PC-3 (cell line): ENCODE results near the gene SLC35B4. TPM values are rescaled to one million over a fixed set of nuclear protein-coding genes. Genes with fewer than 3 reads are reported as not detected.

Experiments
- ATAC-seq: fragments of 200-7000 bp; cut with Tn5 transposase; 2 replicates; pipeline ENCODE4 v1.9.1; 2020; ENCODE audit warnings: mild to moderate bottlenecking, moderate library complexity
- BruUV-seq: library from RNA; stranded (reverse); fragments of 400-500 nt; replicated peaks from 2 replicates; lab custom pipeline; 2021; lab: Mats Ljungman, UMichigan
- CTCF ChIA-PET: fragments of 300-600 bp; sonication (Branson Sonifier 250); formaldehyde crosslinking; loops from one replicate; lab custom pipeline; 2022; ENCODE audit warnings: antibody characterized with exemption; lab: Charles Lee
- POLR2A ChIA-PET: fragments of 300-600 bp; sonication (Branson Sonifier 250); formaldehyde crosslinking; loops from one replicate; lab custom pipeline; 2022; ENCODE audit warnings: antibody characterized with exemption; ENCODE audit not compliant: unreplicated experiment; lab: Charles Lee
- DNase-seq: peaks from one replicate; pipeline ENCODE4 v3.0.0-alpha.2; 2015
- H2AFZ ChIP-seq: fragments of 300-600 bp; sonication (generic); 2 replicates; pipeline ENCODE4 v1.6.0; 2016; ENCODE audit warnings: antibody characterized with exemption, low read length
- H3F3A ChIP-seq: fragments of 300-600 bp; sonication (generic); one replicate; pipeline ENCODE4 v1.6.0; 2017; ENCODE audit warnings: antibody characterized with exemption, low read length, control low read depth, mild to moderate bottlenecking; ENCODE audit not compliant: unreplicated experiment
- H3K27ac ChIP-seq: fragments of 300-600 bp; sonication (generic); 2 replicates; pipeline ENCODE4 v1.5.1; 2016; ENCODE audit warnings: mild to moderate bottlenecking, low read length
- H3K27me3 ChIP-seq: fragments of 300-600 bp; sonication (generic); 2 replicates; pipeline ENCODE4 v1.6.1; 2016; ENCODE audit warnings: low read length, mixed read lengths
- H3K36me3 ChIP-seq: fragments of 300-600 bp; sonication (generic); 2 replicates; pipeline ENCODE4 v1.6.1; 2016; ENCODE audit warnings: low read depth, mixed run types, low read length, mixed read lengths
- H3K4me1 ChIP-seq: fragments of 300-600 bp; sonication (generic); 2 replicates; pipeline ENCODE4 v1.5.1; 2016; ENCODE audit warnings: low read length; ENCODE audit not compliant: insufficient read depth
- H3K4me2 ChIP-seq: fragments of 300-600 bp; sonication (generic); 2 replicates; pipeline ENCODE4 v1.6.0; 2016; ENCODE audit warnings: low read length
- H3K4me3 ChIP-seq: fragments of 300-600 bp; sonication (generic); 2 replicates; pipeline ENCODE4 v1.5.1; 2016; ENCODE audit warnings: mild to moderate bottlenecking, low read length, mixed read lengths
- H3K79me2 ChIP-seq: fragments of 300-600 bp; sonication (generic); 2 replicates; pipeline ENCODE4 v1.6.1; 2017; ENCODE audit warnings: low read length, mixed read lengths
- H3K9ac ChIP-seq: fragments of 300-600 bp; sonication (generic); 2 replicates; pipeline ENCODE4 v1.6.0; 2016; ENCODE audit warnings: mild to moderate bottlenecking, low read length
- H3K9me2 ChIP-seq: fragments of 300-600 bp; sonication (generic); replicated peaks from 2 replicates; pipeline ENCODE4 v1.6.1; 2016; ENCODE audit warnings: mixed run types, low read length, mixed read lengths
- H3K9me3 ChIP-seq: fragments of 300-600 bp; sonication (generic); 2 replicates; pipeline ENCODE4 v1.6.1; 2016; ENCODE audit warnings: low read length, mixed read lengths
- H4K20me1 ChIP-seq: fragments of 300-600 bp; sonication (generic); 2 replicates; pipeline ENCODE4 v1.6.1; 2016; ENCODE audit warnings: low read length, mixed read lengths
- CTCF ChIP-seq: fragments of 300-600 bp; sonication (generic); conservative IDR thresholded peaks from 2 replicates; pipeline ENCODE4 v1.5.1; 2017; ENCODE audit warnings: antibody characterized with exemption, low read depth, mild to moderate bottlenecking, low read length
- EZH2 ChIP-seq: fragments of 300-600 bp; sonication (generic); IDR thresholded peaks from one replicate; pipeline ENCODE4 v1.6.1; 2017; ENCODE audit warnings: antibody characterized with exemption, mild to moderate bottlenecking, low read length; ENCODE audit not compliant: unreplicated experiment
- EZH2phosphoT487 ChIP-seq: fragments of 300-600 bp; sonication (generic); IDR thresholded peaks from 2 replicates; pipeline ENCODE4 v1.6.1; 2018; ENCODE audit warnings: mild to moderate bottlenecking, antibody characterized with exemption, low read length, borderline replicate concordance
- intact Hi-C: fragments of 100-400 bp; cut with micrococcal nuclease; formaldehyde crosslinking; loops from 2 replicates; pipeline ENCODE4 v1.9.0; 2023
- total RNA-seq: library from RNA; depleted of rRNA; stranded (reverse); fragments of >200 nt; gene quantifications from 2 replicates; pipeline ENCODE4 v1.2.3, GENCODE V29; 2014

Gene SLC35B4
- total RNA-seq, 1 experiment from 2014 or later, result 34.2 TPM

DNA sequence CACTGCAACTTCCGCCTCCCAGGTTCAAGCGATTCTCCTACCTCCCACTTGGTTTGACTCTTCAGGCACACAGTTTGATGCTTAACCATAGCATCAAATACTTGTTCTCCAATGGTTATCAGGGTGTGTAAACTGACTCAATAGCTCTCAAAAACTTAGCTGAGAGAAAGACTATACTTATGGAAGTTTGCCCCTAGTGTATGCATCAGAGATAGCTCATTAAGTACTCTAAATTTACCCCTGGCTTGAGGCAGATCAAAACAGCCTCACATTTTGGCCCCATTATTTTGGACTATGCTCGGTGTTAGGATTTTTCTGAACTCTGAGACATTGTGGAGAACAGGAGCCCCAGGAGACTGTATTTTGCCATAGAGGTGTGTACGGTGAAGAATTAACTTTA lies 40.8 kb upstream of the SLC35B4 start:
- H3K27ac ChIP-seq, result no peak overlapping the region
- no peak overlapping the region for H3K4me2 ChIP-seq
- H2AFZ ChIP-seq, result peak overlapping the region; percentile 67; the same call in 1 of the 2 replicates
- no peaks in the 10 kb centered on the region for H3K27me3 ChIP-seq
- no peaks in the 10 kb centered on the region for H3F3A ChIP-seq
- peak; percentile 36; the same call in 1 of the 2 replicates for ATAC-seq
- no peaks in the 10 kb centered on the region for H3K79me2 ChIP-seq
- CTCF ChIA-PET, result interaction anchor here (0.5 to 1.2 kb wide), 7 partner anchors 44 to 475 kb away, joined by 3 to 4 read pairs (median 3); no protein-coding TSS in a partner anchor
- no peaks in the 10 kb centered on the region for H3K9me2 ChIP-seq
- no TSS peak for BruUV-seq
- H3K4me3 ChIP-seq, result no peak overlapping the region
- H3K4me1 ChIP-seq, result no peaks in the 10 kb centered on the region
- POLR2A ChIA-PET, result no interaction called here
- DNase-seq, result no peak
- no peaks in the 10 kb centered on the region for H4K20me1 ChIP-seq
- intact Hi-C loops, result loop anchor here (10.0 kb wide), 1 partner anchor 213 kb away; no protein-coding TSS in a partner anchor
- H3K36me3 ChIP-seq, result no peaks in the 10 kb centered on the region
- no peaks in the 10 kb centered on the region for H3K9me3 ChIP-seq
- TF ChIP-seq EZH2phosphoT487 (no peak), CTCF (0 out of 2 replicates have a peak, but pooled peaks have one; percentile 10), EZH2 (no peak)
- no peak overlapping the region for H3K9ac ChIP-seq

GRCh38 chr7:134356421-134356936 lies 39.7 kb upstream of the SLC35B4 start:
- ATAC-seq, result no peak
- Histone ChIP-seq H4K20me1 (no peaks in the 10 kb centered on the region), H3K4me3 (no peak overlapping the region), H3K9ac (no peak overlapping the region), H3K9me3 (no peaks in the 10 kb centered on the region), H3K27me3 (no peaks in the 10 kb centered on the region), H3K36me3 (no peaks in the 10 kb centered on the region), H3K79me2 (no peaks in the 10 kb centered on the region), H3K4me1 (no peaks in the 10 kb centered on the region), H3F3A (no peaks in the 10 kb centered on the region), H3K4me2 (no peak overlapping the region), H3K9me2 (no peaks in the 10 kb centered on the region), H3K27ac (no peak overlapping the region), H2AFZ (no peak overlapping the region)
- POLR2A ChIA-PET, result no interaction called here
- intact Hi-C loops, result loop anchor here (10.0 kb wide), 1 partner anchor 212 kb away; no protein-coding TSS in a partner anchor
- no peak for DNase-seq
- no TSS peak for BruUV-seq
- CTCF ChIA-PET, result interaction anchor here (0.6 to 1.2 kb wide), 3 partner anchors 64 to 1770 kb away, joined by 3 to 4 read pairs (median 3); no protein-coding TSS in a partner anchor
- TF ChIP-seq EZH2 (no peak), EZH2phosphoT487 (no peak), CTCF (no peak)

- H3K4me3 ChIP-seq, result no peak overlapping the region
- H3K36me3 ChIP-seq, result no peaks in the 10 kb centered on the region
- H3K4me1 ChIP-seq, result no peaks in the 10 kb centered on the region
- BruUV-seq, result no TSS peak
- H3K9me2 ChIP-seq, result no peaks in the 10 kb centered on the region
- no peak overlapping the region for H3K4me2 ChIP-seq
- no peaks in the 10 kb centered on the region for H3K79me2 ChIP-seq
- no peaks in the 10 kb centered on the region for H3K27me3 ChIP-seq
- intact Hi-C loops, result loop anchor here (10.0 kb wide), 1 partner anchor 211 kb away; no protein-coding TSS in a partner anchor
- DNase-seq (no peak), ATAC-seq (no peak)
- no peak overlapping the region for H3K27ac ChIP-seq
- no peaks in the 10 kb centered on the region for H3F3A ChIP-seq
- H4K20me1 ChIP-seq, result no peaks in the 10 kb centered on the region
- peak overlapping the region; percentile 43; the same call in 1 of the 2 replicates for H2AFZ ChIP-seq
- POLR2A ChIA-PET, result no interaction called here
- TF ChIP-seq CTCF (no peak), EZH2phosphoT487 (no peak), EZH2 (no peak)
- H3K9me3 ChIP-seq, result no peaks in the 10 kb centered on the region
- CTCF ChIA-PET, result interaction anchor here (0.6 kb wide), 1 partner anchor 1769 kb away, joined by 3 read pairs; no protein-coding TSS in a partner anchor
- H3K9ac ChIP-seq, result no peak overlapping the region
Measured at GRCh38 chr7:134355927-134356326, 39.2 kb upstream of the SLC35B4 start.
